ENCODE measurements around the gene CDH1.

GRCh38 chr16:68782198-68783174, 45.4 kb downstream of the CDH1 start:
- TF ChIP-seq CTCF (IDR thresholded peaks at IDR 0.05): no peak
- no peak for TF ChIP-seq ZFX (IDR thresholded peaks at IDR 0.05; ENCODE audit: borderline replicate concordance)
